Astrocyte (in vitro differentiated cells and primary cell): ENCODE data around the gene STRN3.

Source experiments
- EZH2 ChIP-seq: IDR thresholded peaks from 2 replicates; pipeline ENCODE4 v1.6.1; 2012; ENCODE audit warnings: mild to moderate bottlenecking, low read length, inconsistent platforms; ENCODE audit not compliant: insufficient read depth
- TF ChIP-seq, protein P1 (sequence below): IDR thresholded peaks from 2 replicates; pipeline ENCODE4 v1.5.1; 2011; ENCODE audit warnings: low read depth, mild to moderate bottlenecking, inconsistent platforms, low read length, moderate library complexity; ENCODE audit not compliant: insufficient read depth

DNA sequence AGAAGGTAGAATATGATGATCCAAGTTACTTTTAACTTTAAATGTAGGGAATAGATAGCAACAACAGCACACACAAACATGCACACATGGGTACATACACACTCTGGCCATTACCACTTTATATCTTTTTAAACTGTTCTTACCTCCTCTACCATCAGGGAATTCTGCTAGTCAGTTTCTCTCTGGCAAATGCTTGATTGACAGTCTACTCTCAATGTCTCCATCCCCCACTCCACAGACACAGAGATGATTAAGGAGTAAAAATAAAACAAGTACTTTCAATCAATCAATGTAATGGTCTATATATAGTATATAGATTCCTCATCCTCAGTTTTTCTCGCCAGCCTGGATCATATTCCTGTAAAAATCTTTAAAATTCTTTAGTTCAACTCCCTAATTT lies 16.1 kb upstream of the STRN3 start:
- TF ChIP-seq, protein P1, sequence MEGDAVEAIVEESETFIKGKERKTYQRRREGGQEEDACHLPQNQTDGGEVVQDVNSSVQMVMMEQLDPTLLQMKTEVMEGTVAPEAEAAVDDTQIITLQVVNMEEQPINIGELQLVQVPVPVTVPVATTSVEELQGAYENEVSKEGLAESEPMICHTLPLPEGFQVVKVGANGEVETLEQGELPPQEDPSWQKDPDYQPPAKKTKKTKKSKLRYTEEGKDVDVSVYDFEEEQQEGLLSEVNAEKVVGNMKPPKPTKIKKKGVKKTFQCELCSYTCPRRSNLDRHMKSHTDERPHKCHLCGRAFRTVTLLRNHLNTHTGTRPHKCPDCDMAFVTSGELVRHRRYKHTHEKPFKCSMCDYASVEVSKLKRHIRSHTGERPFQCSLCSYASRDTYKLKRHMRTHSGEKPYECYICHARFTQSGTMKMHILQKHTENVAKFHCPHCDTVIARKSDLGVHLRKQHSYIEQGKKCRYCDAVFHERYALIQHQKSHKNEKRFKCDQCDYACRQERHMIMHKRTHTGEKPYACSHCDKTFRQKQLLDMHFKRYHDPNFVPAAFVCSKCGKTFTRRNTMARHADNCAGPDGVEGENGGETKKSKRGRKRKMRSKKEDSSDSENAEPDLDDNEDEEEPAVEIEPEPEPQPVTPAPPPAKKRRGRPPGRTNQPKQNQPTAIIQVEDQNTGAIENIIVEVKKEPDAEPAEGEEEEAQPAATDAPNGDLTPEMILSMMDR, result no peak
- no peak for TF ChIP-seq EZH2
